HUES64 (cell line): Measurements from ENCODE around the gene TBX2.

Source experiments
- H3K27ac ChIP-seq: 2 replicates; pipeline ENCODE4 v1.7.0; 2013; ENCODE audit warnings: low read depth, low read length, inconsistent platforms
- H3K27me3 ChIP-seq: 2 replicates; pipeline ENCODE4 v1.6.1; 2013; ENCODE audit warnings: mild to moderate bottlenecking, low read length; ENCODE audit not compliant: insufficient read depth
- H3K36me3 ChIP-seq: 2 replicates; pipeline ENCODE4 v1.6.1; 2013; ENCODE audit warnings: mild to moderate bottlenecking, low read length; ENCODE audit not compliant: insufficient read depth
- H3K4me1 ChIP-seq: 2 replicates; pipeline ENCODE4 v1.6.1; 2013; ENCODE audit warnings: mild to moderate bottlenecking, low read length, moderate library complexity; ENCODE audit not compliant: insufficient read depth
- H3K4me3 ChIP-seq: 2 replicates; pipeline ENCODE4 v1.5.1; 2013; ENCODE audit warnings: mild to moderate bottlenecking, low read length, moderate library complexity
- H3K9ac ChIP-seq: 2 replicates; pipeline ENCODE4 v1.6.1; 2013; ENCODE audit warnings: mild to moderate bottlenecking, low read depth, low read length
- H3K9me3 ChIP-seq: 2 replicates; pipeline ENCODE4 v1.6.1; 2013; ENCODE audit warnings: low read depth, low read length; ENCODE audit not compliant: insufficient read depth
- WGBS: fragments of 150-250, 120-280 bp; methylation state at CpG from one replicate; pipeline ENCODE4 v1.1.7; 2013; ENCODE audit warnings: missing lambda C conversion rate; 5-methylcytosine and 5-hydroxymethylcytosine counted together

TBX2 gene

GRCh38 chr17:61406537-61406845, 6.8 kb downstream of the TBX2 start:
- no peak overlapping the region for H3K9ac ChIP-seq
- no peak overlapping the region for H3K27ac ChIP-seq
- H3K27me3 ChIP-seq: peaks cover 100% of the 10 kb centered on the region
- no peaks in the 10 kb centered on the region for H3K36me3 ChIP-seq
- 45% methylated on average over 1 of the region's 1 CpG for WGBS
- no peaks in the 10 kb centered on the region for H3K9me3 ChIP-seq
- H3K4me3 ChIP-seq: no peak overlapping the region
- H3K4me1 ChIP-seq: peaks cover 8% of the 10 kb centered on the region; the same call in 1 of the 2 replicates

GRCh38 chr17:61406971-61407911, 7.6 kb downstream of the TBX2 start:
- no peak overlapping the region for H3K9ac ChIP-seq
- H3K27me3 ChIP-seq: peaks cover 100% of the 10 kb centered on the region
- H3K4me1 ChIP-seq: peaks cover 8% of the 10 kb centered on the region; the same call in 1 of the 2 replicates
- H3K36me3 ChIP-seq: no peaks in the 10 kb centered on the region
- H3K4me3 ChIP-seq: no peak overlapping the region
- WGBS: 42% methylated on average over 8 of the region's 8 CpGs
- no peak overlapping the region for H3K27ac ChIP-seq
- H3K9me3 ChIP-seq: no peaks in the 10 kb centered on the region

GRCh38 chr17:61408151-61409041, 8.8 kb downstream of the TBX2 start:
- 12% methylated on average over 41 of the region's 41 CpGs for WGBS
- peaks cover 100% of the 10 kb centered on the region for H3K27me3 ChIP-seq
- H3K4me3 ChIP-seq: no peak overlapping the region

GRCh38 chr17:61409301-61410112, 9.9 kb downstream of the TBX2 start:
- Histone ChIP-seq H3K27me3 (peaks cover 100% of the 10 kb centered on the region), H3K4me1 (peaks cover 3% of the 10 kb centered on the region; the same call in 1 of the 2 replicates), H3K4me3 (peak overlapping the region; percentile 33; the same call in 1 of the 2 replicates), H3K36me3 (no peaks in the 10 kb centered on the region), H3K27ac (no peak overlapping the region), H3K9ac (no peak overlapping the region), H3K9me3 (no peaks in the 10 kb centered on the region)
- 2% methylated on average over 73 of the region's 73 CpGs for WGBS

More at GRCh38 chr17:61408151-61409041, 8.8 kb downstream of the TBX2 start:
- Histone ChIP-seq H3K27ac (no peak overlapping the region), H3K4me1 (peaks cover 6% of the 10 kb centered on the region), H3K36me3 (no peaks in the 10 kb centered on the region), H3K9me3 (no peaks in the 10 kb centered on the region), H3K9ac (no peak overlapping the region)

GRCh38 chr17:61410141-61411010, 10.7 kb downstream of the TBX2 start:
- H3K9ac ChIP-seq: no peak overlapping the region
- 7% methylated on average over 48 of the region's 48 CpGs for WGBS
- peaks cover 100% of the 10 kb centered on the region for H3K27me3 ChIP-seq
- H3K9me3 ChIP-seq: no peaks in the 10 kb centered on the region
- peak overlapping the region; percentile 66 for H3K4me3 ChIP-seq
- H3K4me1 ChIP-seq: peaks cover 3% of the 10 kb centered on the region; the same call in 1 of the 2 replicates
- no peak overlapping the region for H3K27ac ChIP-seq
- H3K36me3 ChIP-seq: no peaks in the 10 kb centered on the region

GRCh38 chr17:61411011-61411260, 11.3 kb downstream of the TBX2 start:
- no peak overlapping the region for H3K27ac ChIP-seq
- H3K36me3 ChIP-seq: no peaks in the 10 kb centered on the region
- under 1% methylated on average over 29 of the region's 29 CpGs for WGBS
- no peaks in the 10 kb centered on the region for H3K9me3 ChIP-seq
- peaks cover 3% of the 10 kb centered on the region; the same call in 1 of the 2 replicates for H3K4me1 ChIP-seq
- no peak overlapping the region for H3K9ac ChIP-seq
- peaks cover 100% of the 10 kb centered on the region for H3K27me3 ChIP-seq
- peak overlapping the region; percentile 66 for H3K4me3 ChIP-seq

GRCh38 chr17:61411261-61412142, 11.9 kb downstream of the TBX2 start:
- Histone ChIP-seq H3K9ac (no peak overlapping the region), H3K36me3 (no peaks in the 10 kb centered on the region), H3K27ac (no peak overlapping the region), H3K4me1 (peaks cover 3% of the 10 kb centered on the region; the same call in 1 of the 2 replicates), H3K9me3 (no peaks in the 10 kb centered on the region), H3K27me3 (peaks cover 100% of the 10 kb centered on the region), H3K4me3 (peak overlapping the region; percentile 66)
- WGBS: under 1% methylated on average over 75 of the region's 75 CpGs

GRCh38 chr17:61412143-61412859, 12.7 kb downstream of the TBX2 start:
- Histone ChIP-seq H3K36me3 (no peaks in the 10 kb centered on the region), H3K27ac (no peak overlapping the region)
- under 1% methylated on average over 69 of the region's 69 CpGs for WGBS

More at GRCh38 chr17:61412143-61412859, 12.7 kb downstream of the TBX2 start:
- Histone ChIP-seq H3K4me3 (peak overlapping the region; percentile 66), H3K4me1 (peaks cover 3% of the 10 kb centered on the region; the same call in 1 of the 2 replicates), H3K9me3 (no peaks in the 10 kb centered on the region), H3K9ac (peak overlapping the region; percentile 69), H3K27me3 (peaks cover 98% of the 10 kb centered on the region)
